Hepatocyte (in vitro differentiated cells): ENCODE measurements around the gene CLPTM1. TPM values are rescaled to one million over a fixed set of nuclear protein-coding genes. Genes with fewer than 3 reads are reported as not detected.

ENCODE experiments used
- DNase-seq: peaks from one replicate; pipeline ENCODE4 v3.0.0-alpha.2; 2016; ENCODE audit warnings: low spot score
- H2AFZ ChIP-seq: fragments of 200-600 bp; sonication (generic); 2 replicates; pipeline ENCODE4 v1.6.0; 2016; ENCODE audit warnings: antibody characterized with exemption, mild to moderate bottlenecking
- H3K27ac ChIP-seq: fragments of 200-600 bp; sonication (generic); 2 replicates; pipeline ENCODE4 v1.5.1; 2016; ENCODE audit warnings: mild to moderate bottlenecking
- H3K27me3 ChIP-seq: fragments of 200-600 bp; sonication (generic); 2 replicates; pipeline ENCODE4 v1.6.1; 2016
- H3K36me3 ChIP-seq: fragments of 200-600 bp; sonication (generic); replicated peaks from 2 replicates; pipeline ENCODE4 v1.5.1; 2016; ENCODE audit warnings: low read depth; ENCODE audit not compliant: insufficient read depth
- H3K4me1 ChIP-seq: fragments of 200-600 bp; sonication (generic); 2 replicates; pipeline ENCODE4 v1.5.1; 2016; ENCODE audit warnings: mild to moderate bottlenecking, moderate library complexity; ENCODE audit not compliant: insufficient read depth
- H3K4me2 ChIP-seq: fragments of 200-600 bp; sonication (generic); 2 replicates; pipeline ENCODE4 v1.6.0; 2016
- H3K4me3 ChIP-seq: fragments of 200-600 bp; sonication (generic); 2 replicates; pipeline ENCODE4 v1.5.1; 2016; ENCODE audit warnings: mild to moderate bottlenecking
- H3K79me2 ChIP-seq: fragments of 200-600 bp; sonication (generic); 2 replicates; pipeline ENCODE4 v1.6.0; 2017; ENCODE audit warnings: mild to moderate bottlenecking
- H3K9me2 ChIP-seq: fragments of 200-600 bp; sonication (generic); replicated peaks from 2 replicates; pipeline ENCODE4 v1.6.0; 2017; ENCODE audit warnings: mild to moderate bottlenecking; ENCODE audit not compliant: insufficient read depth
- H3K9me3 ChIP-seq: fragments of 200-600 bp; sonication (generic); 2 replicates; pipeline ENCODE4 v1.5.1; 2016; ENCODE audit warnings: low read depth, mild to moderate bottlenecking
- H4K20me1 ChIP-seq: fragments of 200-600 bp; sonication (generic); 2 replicates; pipeline ENCODE4 v1.6.0; 2016; ENCODE audit warnings: mild to moderate bottlenecking; ENCODE audit not compliant: insufficient read depth, poor library complexity, severe bottlenecking
- CTCF ChIP-seq: fragments of 200-600 bp; sonication (generic); IDR thresholded peaks from 2 replicates; pipeline ENCODE4 v1.5.1; 2016; ENCODE audit warnings: antibody characterized with exemption, mild to moderate bottlenecking; ENCODE audit not compliant: poor library complexity
- EZH2 ChIP-seq: fragments of 200-600 bp; sonication (generic); IDR thresholded peaks from 2 replicates; pipeline ENCODE4 v1.6.1; 2016; ENCODE audit warnings: antibody characterized with exemption, mild to moderate bottlenecking, borderline replicate concordance
- EZH2phosphoT487 ChIP-seq: fragments of 200-600 bp; sonication (generic); IDR thresholded peaks from one replicate; pipeline ENCODE4 v1.6.1; 2018; ENCODE audit warnings: antibody characterized with exemption, mild to moderate bottlenecking, low read depth, moderate library complexity; ENCODE audit not compliant: unreplicated experiment, severe bottlenecking
- WGBS: methylation state at CpG from one replicate; pipeline ENCODE4 v1.1.6; 2016; ENCODE audit warnings: low lambda C conversion rate; ENCODE audit errors: missing lambda C conversion rate; 5-methylcytosine and 5-hydroxymethylcytosine counted together
- polyA plus RNA-seq: library from polyadenylated mRNA; unstranded; fragments of >200 nt; fragmentation: Nextera tagmentation; extraction: Ambion mirVana; gene quantifications from 2 replicates; pipeline ENCODE4 v1.2.1, GENCODE V29; 2016
- total RNA-seq: library from RNA; depleted of rRNA; stranded (reverse); fragments of >200 nt; gene quantifications from 2 replicates; pipeline ENCODE4 v1.2.3, GENCODE V29; 2014

Gene CLPTM1
- total and polyA plus RNA-seq, 2 experiments from 2014 or later: 49.1 to 93.1 TPM

DNA sequence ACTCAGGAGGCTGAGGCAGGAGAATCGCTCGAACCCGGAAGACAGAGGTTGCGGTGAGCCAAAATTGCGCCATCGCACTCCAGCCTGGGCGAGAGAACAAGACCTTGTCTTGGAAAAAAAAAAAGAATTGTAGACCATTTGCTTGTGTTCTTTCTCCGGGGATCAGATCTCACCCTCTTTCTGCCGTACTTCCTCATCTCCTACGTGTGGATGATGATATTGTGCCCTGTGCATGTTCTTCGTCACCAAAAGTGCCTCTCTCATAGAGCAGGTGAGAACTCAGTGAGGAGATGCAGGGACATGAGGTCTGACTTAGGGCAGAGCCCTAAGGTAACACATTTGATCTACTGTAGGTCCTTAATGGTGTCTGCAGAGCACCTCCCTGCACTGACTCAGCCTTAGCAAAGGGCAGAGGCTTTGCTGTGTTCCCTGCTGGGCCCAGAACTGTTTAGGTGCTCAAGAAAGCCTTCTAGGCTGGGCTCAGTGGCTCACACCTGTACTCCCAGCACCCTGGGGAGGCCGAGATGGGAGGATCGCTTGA, 8.1 kb upstream of the CLPTM1 start:
- no peaks in the 10 kb centered on the region for H3K9me2 ChIP-seq
- H3K9me3 ChIP-seq: no peaks in the 10 kb centered on the region
- no peak overlapping the region for H3K27ac ChIP-seq
- no peaks in the 10 kb centered on the region for H4K20me1 ChIP-seq
- no peaks in the 10 kb centered on the region for H3K36me3 ChIP-seq
- DNase-seq: no peak
- H3K27me3 ChIP-seq: no peaks in the 10 kb centered on the region
- 90% methylated on average over 13 of the region's 13 CpGs for WGBS
- H2AFZ ChIP-seq: no peak overlapping the region
- peaks cover 6% of the 10 kb centered on the region for H3K4me1 ChIP-seq
- no peak overlapping the region for H3K4me2 ChIP-seq
- H3K4me3 ChIP-seq: no peak overlapping the region
- TF ChIP-seq EZH2phosphoT487: no peak
- TF ChIP-seq CTCF: no peak
- no peak for TF ChIP-seq EZH2
- H3K79me2 ChIP-seq: no peaks in the 10 kb centered on the region

GRCh38 chr19:44948237-44948636, 6.9 kb upstream of the CLPTM1 start:
- H2AFZ ChIP-seq: no peak overlapping the region
- DNase-seq: peak; percentile 22
- H3K4me1 ChIP-seq: peaks cover 6% of the 10 kb centered on the region
- no peak overlapping the region for H3K4me3 ChIP-seq
- no peaks in the 10 kb centered on the region for H3K36me3 ChIP-seq
- TF ChIP-seq EZH2 (no peak), CTCF (no peak), EZH2phosphoT487 (no peak)
- no peaks in the 10 kb centered on the region for H3K27me3 ChIP-seq
- no peaks in the 10 kb centered on the region for H3K9me3 ChIP-seq
- 86% methylated on average over 5 of the region's 5 CpGs for WGBS
- H3K4me2 ChIP-seq: no peak overlapping the region
- no peak overlapping the region for H3K27ac ChIP-seq
- no peaks in the 10 kb centered on the region for H4K20me1 ChIP-seq
- no peaks in the 10 kb centered on the region for H3K9me2 ChIP-seq
- H3K79me2 ChIP-seq: no peaks in the 10 kb centered on the region

GRCh38 chr19:44948763-44949374, 6.3 kb upstream of the CLPTM1 start:
- Histone ChIP-seq H4K20me1 (no peaks in the 10 kb centered on the region), H3K4me2 (no peak overlapping the region), H3K9me2 (no peaks in the 10 kb centered on the region), H3K4me3 (no peak overlapping the region), H2AFZ (no peak overlapping the region), H3K4me1 (peaks cover 6% of the 10 kb centered on the region), H3K36me3 (no peaks in the 10 kb centered on the region), H3K79me2 (peaks cover 5% of the 10 kb centered on the region), H3K27me3 (no peaks in the 10 kb centered on the region), H3K27ac (no peak overlapping the region), H3K9me3 (no peaks in the 10 kb centered on the region)
- 84% methylated on average over 4 of the region's 5 CpGs for WGBS
- no peak for DNase-seq
- TF ChIP-seq EZH2phosphoT487 (no peak), CTCF (no peak), EZH2 (no peak)
